Fibroblast of the conjunctiva (primary cell): ENCODE measurements around the gene AZIN2.
A peak's percentile ranks its signal among the peaks of the same experiment; 100 is the strongest.
"Not testable (repeated sequence)": the region's sequence is repeated elsewhere in the genome, so short reads cannot be mapped to it uniquely, and the experiment has no call there.

Experiments used
- DNase-seq: peaks from one replicate; pipeline ENCODE4 v3.0.0-alpha.2; 2010; ENCODE audit warnings: low read depth

AZIN2 gene

DNA sequence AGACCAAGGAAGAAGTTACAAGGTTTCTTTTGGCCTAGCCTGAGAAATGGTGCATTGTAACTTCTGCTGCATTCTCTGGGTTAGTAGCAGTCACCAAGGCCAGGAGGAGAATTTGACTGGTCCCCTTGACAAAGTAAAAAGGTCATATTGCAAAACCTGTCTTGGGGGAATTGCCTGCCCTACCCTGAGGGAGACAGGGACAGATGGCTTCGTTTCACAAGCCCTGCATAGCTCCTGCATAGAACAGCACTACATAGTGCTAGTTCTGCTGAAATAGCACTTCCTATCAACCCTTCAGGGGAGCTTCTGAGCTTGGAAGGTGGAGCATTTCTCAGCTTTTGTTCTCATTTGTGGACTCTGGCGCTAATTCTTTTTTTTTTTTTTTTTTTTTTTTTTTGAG, 23.9 kb upstream of the AZIN2 start:
- DNase-seq = no peak

GRCh38 chr1:33060579-33061083, 20.3 kb upstream of the AZIN2 start:
- DNase-seq = peak; percentile 85

DNA sequence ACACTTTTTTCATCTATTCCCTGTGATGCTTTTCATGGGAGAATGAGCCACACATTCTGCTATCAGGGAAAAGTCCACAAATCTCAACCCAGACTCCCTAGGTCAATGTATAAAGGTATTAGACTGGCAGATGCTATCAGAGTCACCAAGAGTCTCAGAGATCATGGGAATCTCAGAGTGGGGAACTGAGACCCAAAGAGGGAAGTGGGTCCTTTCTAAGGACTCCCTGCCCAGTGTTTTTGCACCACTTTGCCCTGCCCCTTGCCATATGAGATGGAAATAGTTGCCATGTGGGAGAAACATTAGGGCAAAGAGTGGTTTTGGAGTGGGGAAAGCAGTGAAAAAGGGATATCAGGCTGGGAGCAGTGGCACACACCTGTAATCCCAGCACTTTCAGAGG, 19.1 kb upstream of the AZIN2 start:
- DNase-seq = no peak

GRCh38 chr1:33064284-33064683, 16.7 kb upstream of the AZIN2 start:
- DNase-seq = not testable (repeated sequence)

DNA sequence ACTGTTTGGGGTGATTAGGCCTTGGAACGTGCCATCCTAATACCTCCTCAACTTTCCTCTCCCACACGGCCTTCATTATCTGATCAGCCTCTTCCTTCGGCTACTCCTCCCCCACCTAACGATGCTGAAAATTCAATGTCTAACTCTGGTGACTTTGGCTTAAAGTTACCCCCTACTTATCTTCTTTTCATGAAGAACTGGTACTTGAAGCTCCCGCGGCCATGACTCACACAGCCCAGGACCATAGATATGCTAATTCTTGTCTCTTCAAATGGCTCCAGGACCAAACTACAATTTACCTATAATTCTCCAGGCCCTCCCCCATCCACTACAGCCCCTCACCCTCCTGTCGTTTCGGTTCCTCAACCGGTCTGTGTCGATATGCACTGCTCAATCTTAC, 15.7 kb upstream of the AZIN2 start:
- no peak for DNase-seq

- not testable (repeated sequence) for DNase-seq
Observed at GRCh38 chr1:33066477-33066876, 14.5 kb upstream of the AZIN2 start.

DNA sequence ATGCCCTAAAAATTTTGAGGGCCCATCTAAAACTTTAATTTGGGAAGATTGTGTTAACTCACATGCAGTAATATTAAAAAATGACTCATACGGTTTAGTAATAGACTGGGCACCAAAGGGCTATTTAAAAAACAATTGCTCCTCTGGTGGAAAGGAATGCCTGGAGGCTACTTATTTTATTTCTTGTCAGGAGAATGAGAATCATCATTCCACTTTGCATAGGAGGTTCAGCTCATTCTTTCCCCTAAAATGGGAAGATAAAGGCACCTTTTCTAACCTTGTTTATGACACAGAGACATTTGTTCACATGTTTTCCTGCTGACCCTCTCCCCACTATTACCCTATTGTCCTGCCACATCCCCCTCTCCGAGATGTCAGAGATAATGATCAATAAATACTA, 12.8 kb upstream of the AZIN2 start:
- not testable (repeated sequence) for DNase-seq

DNA sequence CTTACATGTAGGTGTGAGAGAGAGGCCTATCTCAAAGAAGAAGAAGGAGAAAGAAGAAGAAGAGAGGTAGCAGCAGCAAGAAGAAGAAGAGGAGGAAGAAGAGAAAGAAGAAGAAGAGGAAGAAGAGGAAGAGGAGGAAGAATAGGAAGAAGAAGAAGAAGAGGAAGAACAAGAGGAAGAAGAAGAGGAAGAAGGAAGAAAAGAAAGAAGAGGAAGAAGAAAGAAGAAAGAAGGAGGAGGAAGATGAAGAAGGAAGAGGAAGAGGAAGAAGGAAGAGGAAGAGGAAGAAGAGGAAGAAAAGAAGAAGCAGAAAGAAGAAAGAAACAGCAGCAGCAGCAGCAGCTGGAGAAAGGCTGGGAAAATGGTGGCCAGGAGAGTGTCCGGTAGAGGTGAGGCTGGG, 10.3 kb upstream of the AZIN2 start:
- DNase-seq = no peak

GRCh38 chr1:33072707-33073106, 8.2 kb upstream of the AZIN2 start:
- DNase-seq = no peak

- no peak for DNase-seq
Observed at GRCh38 chr1:33074193-33074945, 6.6 kb upstream of the AZIN2 start.

- DNase-seq = no peak
Observed at GRCh38 chr1:33078030-33078591, 2.8 kb upstream of the AZIN2 start.

DNA sequence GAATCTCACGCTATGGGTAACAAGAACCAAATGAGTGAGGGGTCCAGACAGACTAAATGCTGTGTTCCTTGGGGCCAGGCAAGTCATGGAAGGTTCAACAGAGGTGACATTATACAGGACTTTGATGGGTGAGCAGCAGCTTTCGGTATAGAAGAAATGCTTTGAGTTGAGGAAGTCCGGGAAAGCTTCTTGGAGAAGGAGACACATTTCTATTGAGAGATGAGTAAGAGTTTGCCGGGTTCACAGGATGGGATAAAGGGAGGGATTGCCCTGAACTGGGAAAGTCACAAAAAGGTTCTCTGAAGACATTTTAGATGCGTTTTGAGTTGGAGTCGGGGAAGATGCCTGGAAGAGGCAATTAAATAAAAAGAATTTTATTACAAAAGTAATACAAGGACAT, 580 bp upstream of the AZIN2 start:
- no peak for DNase-seq

DNA sequence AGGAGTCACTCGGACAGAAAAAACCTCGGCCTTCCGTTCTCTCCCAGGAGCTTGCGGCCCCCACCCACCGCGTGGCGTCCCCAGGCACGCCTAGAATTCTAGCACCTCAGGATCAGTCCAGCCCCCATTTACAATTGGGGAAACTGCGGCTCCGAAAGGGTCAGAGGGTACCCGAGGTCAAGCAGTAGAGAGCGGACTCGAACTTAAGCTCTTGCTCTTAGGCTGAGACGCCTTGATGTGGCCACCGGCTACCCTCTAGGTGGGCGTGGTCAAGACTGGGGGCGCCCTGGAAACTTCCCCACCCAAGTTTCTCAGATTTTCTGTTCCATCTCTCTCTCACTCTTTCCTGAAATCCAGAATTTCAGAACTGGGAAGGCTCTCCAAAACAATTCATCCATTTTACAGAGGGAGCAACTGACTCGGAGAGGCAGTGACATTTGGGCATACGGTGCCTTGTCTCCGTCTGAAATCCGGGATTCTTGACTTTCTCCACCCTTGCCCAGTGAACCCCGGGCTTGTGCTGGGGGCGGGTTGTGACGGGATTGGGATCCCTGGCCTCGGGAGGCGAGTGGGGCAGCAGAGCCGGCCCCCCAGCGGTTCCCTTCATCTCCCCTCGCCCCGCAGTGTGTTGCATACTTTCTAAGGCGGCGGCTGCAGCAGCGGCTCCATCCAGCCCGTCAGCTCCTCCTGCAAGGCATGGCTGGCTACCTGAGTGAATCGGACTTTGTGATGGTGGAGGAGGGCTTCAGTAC, 777 bp downstream of the AZIN2 start:
- DNase-seq = no peak

GRCh38 chr1:33082575-33083108, 1.7 kb downstream of the AZIN2 start:
- no peak for DNase-seq

- no peak for DNase-seq
Observed at GRCh38 chr1:33085332-33085731, 4.4 kb downstream of the AZIN2 start.

DNA sequence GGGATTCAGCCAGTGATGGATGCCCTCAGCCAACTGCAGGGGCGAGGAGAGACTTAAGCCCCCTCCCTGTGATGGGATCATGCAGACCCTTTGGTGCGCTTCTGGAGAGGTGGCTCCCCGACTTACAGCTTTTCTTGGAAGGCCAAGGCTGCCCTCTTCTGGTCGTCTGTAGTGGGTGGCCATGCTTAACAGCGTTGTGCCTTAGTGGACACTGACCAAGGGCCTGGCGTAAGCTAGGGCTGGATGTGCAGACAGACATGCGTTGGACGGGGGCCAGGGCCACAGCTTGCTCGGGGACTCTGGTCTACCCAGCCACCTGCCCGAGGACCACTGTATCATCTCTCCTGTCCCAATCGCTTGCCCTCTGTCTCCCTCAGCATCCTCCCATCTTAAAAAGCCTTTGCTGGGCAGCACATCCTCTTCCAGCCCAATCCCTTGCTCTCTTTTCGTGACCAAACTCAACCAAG, 5.5 kb downstream of the AZIN2 start:
- DNase-seq = peak; percentile 79

- DNase-seq = no peak
Observed at GRCh38 chr1:33087677-33088076, 6.7 kb downstream of the AZIN2 start.

GRCh38 chr1:33088119-33088906, 7.4 kb downstream of the AZIN2 start:
- no peak for DNase-seq

DNA sequence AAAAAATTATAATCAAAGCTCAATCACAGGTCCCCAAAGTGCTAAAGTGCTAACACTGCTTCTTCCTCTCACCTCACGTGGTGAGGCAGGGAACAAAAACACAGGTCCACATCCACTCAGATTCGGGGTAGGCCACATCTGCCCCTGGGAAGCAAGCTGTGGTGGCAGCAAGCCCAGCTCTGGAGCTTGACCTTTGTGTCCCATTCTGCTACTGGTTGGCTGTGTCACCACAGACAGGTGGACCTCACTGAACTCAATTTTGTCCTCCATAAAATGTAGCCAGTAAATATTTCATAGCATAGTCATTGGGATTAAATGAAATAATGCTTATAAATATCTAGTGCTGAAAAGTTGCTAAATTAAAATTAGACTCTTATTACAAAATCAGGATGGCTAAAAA, 8.5 kb downstream of the AZIN2 start:
- no peak for DNase-seq

DNA sequence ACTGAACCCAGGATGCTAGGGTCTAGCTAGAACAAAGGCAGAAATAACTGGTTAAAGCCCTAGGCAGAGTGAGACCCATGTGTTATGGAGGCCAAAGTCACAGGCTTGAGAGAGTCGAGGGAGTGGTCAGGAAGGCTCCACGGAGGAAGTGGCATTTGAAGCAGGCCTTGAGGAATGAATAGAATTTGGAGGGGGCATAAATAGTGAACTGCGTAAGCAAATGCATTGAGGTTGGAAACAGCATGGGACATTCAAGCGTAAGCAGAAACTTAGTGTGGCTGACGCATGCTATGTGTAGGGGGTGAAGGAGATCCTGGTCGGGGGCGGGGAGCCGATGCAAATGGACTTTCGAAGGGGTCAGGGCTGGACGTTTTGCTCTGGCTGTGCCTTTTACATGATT, 11.5 kb downstream of the AZIN2 start:
- DNase-seq = no peak

- DNase-seq = no peak
Observed at GRCh38 chr1:33093004-33093403, 12.1 kb downstream of the AZIN2 start.

- DNase-seq = no peak
Observed at GRCh38 chr1:33094486-33094885, 13.5 kb downstream of the AZIN2 start.
